HepG2 (cell line): Measurements from ENCODE around the gene RUSF1. TPM values are rescaled to one million over a fixed set of nuclear protein-coding genes. Genes with fewer than 3 reads are reported as not detected.

ENCODE experiments used
- ATAC-seq: fragments of 200-7000 bp; cut with Tn5 transposase; 3 replicates; pipeline ENCODE4 v1.9.1; 2020; ENCODE audit warnings: mild to moderate bottlenecking, moderate library complexity
- BruUV-seq: library from RNA; stranded (reverse); fragments of 400-500 nt; replicated peaks from 2 replicates; lab custom pipeline; 2021; lab: Mats Ljungman, UMichigan
- CTCF ChIA-PET: fragments of 300-600 bp; formaldehyde crosslinking; extraction: SDS; loops from one replicate; lab custom pipeline; 2021; ENCODE audit warnings: low total read pairs, inconsistent platforms, low intra/inter-chr PET ratio; lab: Yijun Ruan, JAX
- POLR2A ChIA-PET: fragments of 350-600 bp; sonication (Branson Sonifier 250); formaldehyde crosslinking; loops from one replicate; lab custom pipeline; 2020; ENCODE audit warnings: antibody characterized with exemption, inconsistent platforms; lab: Yijun Ruan, JAX
- DNase-seq: peaks from one replicate; pipeline ENCODE4 v3.0.0-alpha.2; 2015; ENCODE audit warnings: low spot score
- FAIRE-seq: peaks from 3 replicates; lab custom pipeline; 2011; peaks lifted over from hg19 to GRCh38; lab: Jason Lieb, UNC
- H2AFZ ChIP-seq: one replicate; pipeline ENCODE4 v1.6.1; 2011; ENCODE audit warnings: low read length, inconsistent platforms
- H3K27ac ChIP-seq: fragments of 300-600 bp; 3 replicates; pipeline ENCODE4 v1.8.0; 2011; ENCODE audit warnings: mixed run types, mild to moderate bottlenecking, mixed read lengths, low read length, inconsistent platforms; ENCODE audit not compliant: insufficient read depth; ENCODE audit errors: extremely low read length
- H3K27me3 ChIP-seq, 2 experiments: fragments of 200-600 bp in 1 of 2; 2 replicates in 1 of 2; 3 replicates in 1 of 2; pipeline versions ENCODE4 v1.6.0 to v1.8.0; 2011; ENCODE audit warnings: low read length in 2 of 2, mild to moderate bottlenecking in 2 of 2, moderate library complexity in 2 of 2, inconsistent platforms in 1 of 2; ENCODE audit not compliant: insufficient read depth in 2 of 2, control insufficient read depth in 1 of 2
- H3K36me3 ChIP-seq, 2 experiments: fragments of 200-600 bp in 1 of 2; replicated peaks in 1 of 2; 2 replicates in 1 of 2; 3 replicates in 1 of 2; pipeline versions ENCODE4 v1.5.1 to v1.8.0; 2011; ENCODE audit warnings: low read length in 2 of 2, inconsistent platforms in 1 of 2; ENCODE audit not compliant: insufficient read depth in 2 of 2, control insufficient read depth in 1 of 2
- H3K4me1 ChIP-seq: 2 replicates; pipeline ENCODE4 v1.5.1; 2012; ENCODE audit warnings: low read length, inconsistent platforms; ENCODE audit not compliant: insufficient read depth
- H3K4me2 ChIP-seq: 2 replicates; pipeline ENCODE4 v1.6.0; 2011; ENCODE audit warnings: low read depth, low read length, inconsistent platforms
- H3K4me3 ChIP-seq, 3 experiments: fragments of 200-600 bp in 1 of 3; sonication (generic), shearing (Covaris generic) in 1 of 3; replicated peaks in 1 of 3; 2 replicates each; pipeline ENCODE4 v1.5.1; 2011 to 2016; ENCODE audit warnings: low read length in 3 of 3, inconsistent platforms in 2 of 3, low read depth in 2 of 3, mild to moderate bottlenecking in 2 of 3, control low read depth in 1 of 3, mixed read lengths in 1 of 3; ENCODE audit not compliant: insufficient read depth in 1 of 3
- H3K79me2 ChIP-seq: one replicate; pipeline ENCODE4 v1.6.1; 2011; ENCODE audit warnings: low read length, inconsistent platforms; ENCODE audit not compliant: insufficient read depth
- H3K9ac ChIP-seq: 2 replicates; pipeline ENCODE4 v1.6.0; 2011; ENCODE audit warnings: mild to moderate bottlenecking, low read depth, low read length, inconsistent platforms; ENCODE audit not compliant: insufficient read depth
- H3K9me3 ChIP-seq: 2 replicates; pipeline ENCODE4 v1.5.1; 2012; ENCODE audit warnings: mild to moderate bottlenecking, low read length
- H4K20me1 ChIP-seq: 2 replicates; pipeline ENCODE4 v1.6.0; 2011; ENCODE audit warnings: inconsistent platforms, mild to moderate bottlenecking, low read length, moderate library complexity; ENCODE audit not compliant: insufficient read depth
- ATF1 ChIP-seq: IDR thresholded peaks from 2 replicates; pipeline ENCODE4 v1.6.1; 2016; ENCODE audit warnings: mild to moderate bottlenecking, control low read depth
- BRCA1 ChIP-seq: sonication (generic); formaldehyde crosslinking; IDR thresholded peaks from 2 replicates; pipeline ENCODE4 v1.4.0; 2020; ENCODE audit warnings: missing genetic modification reagents
- CBFB ChIP-seq: sonication (generic); formaldehyde crosslinking; IDR thresholded peaks from 2 replicates; pipeline ENCODE4 v1.4.0; 2020; ENCODE audit warnings: missing genetic modification reagents
- HDAC1 ChIP-seq: sonication (generic); formaldehyde crosslinking; IDR thresholded peaks from 2 replicates; pipeline ENCODE4 v1.5.1; 2020; ENCODE audit warnings: mild to moderate bottlenecking, missing genetic modification reagents
- LBX2 ChIP-seq: sonication (generic); formaldehyde crosslinking; IDR thresholded peaks from 2 replicates; pipeline ENCODE4 v1.5.0; 2020; ENCODE audit warnings: missing genetic modification reagents, mild to moderate bottlenecking, borderline replicate concordance
- POLR2A ChIP-seq, 2 experiments: IDR thresholded peaks; 2 replicates each; pipeline ENCODE4 v1.6.1; 2011; ENCODE audit warnings: low read depth in 2 of 2, low read length in 2 of 2, mild to moderate bottlenecking in 1 of 2, moderate library complexity in 1 of 2; ENCODE audit not compliant: insufficient read depth in 1 of 2
- PRDM4 ChIP-seq: sonication (generic); formaldehyde crosslinking; IDR thresholded peaks from 2 replicates; pipeline ENCODE4 v1.9.0; 2021; ENCODE audit warnings: missing genetic modification reagents, borderline replicate concordance
- SRSF9 ChIP-seq: fragments of 200-400 bp; formaldehyde crosslinking; IDR thresholded peaks from 2 replicates; pipeline ENCODE4 v1.6.1; 2018; ENCODE audit warnings: borderline replicate concordance, mild to moderate bottlenecking, low read depth, low read length; ENCODE audit not compliant: insufficient read depth, poor library complexity, severe bottlenecking
- SRY ChIP-seq: sonication (generic); formaldehyde crosslinking; IDR thresholded peaks from 2 replicates; pipeline ENCODE4 v1.8.0; 2022; ENCODE audit warnings: mild to moderate bottlenecking, missing genetic modification reagents
- ZBTB25 ChIP-seq: IDR thresholded peaks from 2 replicates; pipeline ENCODE4 v1.6.1; 2018; ENCODE audit warnings: missing genetic modification reagents
- ZFX ChIP-seq: sonication (generic); formaldehyde crosslinking; IDR thresholded peaks from 2 replicates; pipeline ENCODE4 v1.4.0; 2020; ENCODE audit warnings: mild to moderate bottlenecking, low read depth, missing genetic modification reagents, moderate library complexity
- ZNF264 ChIP-seq: sonication (generic); formaldehyde crosslinking; IDR thresholded peaks from 2 replicates; pipeline ENCODE4 v1.4.0; 2020; ENCODE audit warnings: missing genetic modification reagents
- WGBS: methylation state at CpG from one replicate; pipeline ENCODE4 v1.1.6; 2017; ENCODE audit warnings: low lambda C conversion rate; 5-methylcytosine and 5-hydroxymethylcytosine counted together
- in situ Hi-C: cut with HindIII; loops from 2 replicates; pipeline ENCODE4 v1.10.0; 2017; ENCODE audit warnings: low pct_unique_long_range_greater_than_20kb; ENCODE audit not compliant: extremely low pct_ligation_motif_present
- intact Hi-C: fragments of 100-400 bp; cut with micrococcal nuclease; formaldehyde crosslinking; loops from one replicate; pipeline ENCODE4 v1.10.0; 2022; ENCODE audit not compliant: unreplicated experiment
- polyA plus RNA-seq, 8 experiments: library from polyadenylated mRNA; depleted of rRNA in 3 of 8; stranded (reverse) in 7 of 8; unstranded in 1 of 8; fragments of >200 nt; fragmentation: Illumina TruSeq in 4 of 8; extraction: Trizol in 4 of 8; gene quantifications; 2 replicates each; pipeline versions ENCODE4 v1.2.1 to v1.2.3, GENCODE V29; 2011 to 2016; ENCODE audit warnings: low read depth in 4 of 8, missing spikeins in 1 of 8, mixed read lengths in 1 of 8; ENCODE audit not compliant: insufficient read depth in 1 of 8
- total RNA-seq, 5 experiments: library from RNA; depleted of rRNA; stranded (reverse); fragments of >200 nt; fragmentation: Illumina TruSeq; extraction: Trizol; gene quantifications; 2 replicates each; pipeline ENCODE4 v1.2.3, GENCODE V29; 2016; ENCODE audit warnings: low read depth in 1 of 5
- TF ChIP-seq, protein P1 (sequence below): sonication (generic); formaldehyde crosslinking; IDR thresholded peaks from 2 replicates; pipeline ENCODE4 v1.5.1; 2020; ENCODE audit warnings: mild to moderate bottlenecking, missing genetic modification reagents, borderline replicate concordance
- TF ChIP-seq, protein P2 (sequence below): IDR thresholded peaks from 2 replicates; pipeline ENCODE4 v1.6.1; 2016; ENCODE audit warnings: mild to moderate bottlenecking, missing biosample characterization, missing genetic modification reagents

RUSF1 gene
- total and polyA plus RNA-seq, 2 of the 13 experiments (the other 11 are each of a cell fraction or from before 2014, with no cell fraction given): 40.8 to 50.2 TPM

- TF ChIP-seq SRY (CRISPR knock-in tag): 0 out of 2 replicates have a peak, but pooled peaks have one; percentile 7
- peak; percentile 88 for TF ChIP-seq LBX2 (CRISPR knock-in tag)
- TF ChIP-seq HDAC1 (CRISPR knock-in tag): no peak
- TF ChIP-seq, protein P1, sequence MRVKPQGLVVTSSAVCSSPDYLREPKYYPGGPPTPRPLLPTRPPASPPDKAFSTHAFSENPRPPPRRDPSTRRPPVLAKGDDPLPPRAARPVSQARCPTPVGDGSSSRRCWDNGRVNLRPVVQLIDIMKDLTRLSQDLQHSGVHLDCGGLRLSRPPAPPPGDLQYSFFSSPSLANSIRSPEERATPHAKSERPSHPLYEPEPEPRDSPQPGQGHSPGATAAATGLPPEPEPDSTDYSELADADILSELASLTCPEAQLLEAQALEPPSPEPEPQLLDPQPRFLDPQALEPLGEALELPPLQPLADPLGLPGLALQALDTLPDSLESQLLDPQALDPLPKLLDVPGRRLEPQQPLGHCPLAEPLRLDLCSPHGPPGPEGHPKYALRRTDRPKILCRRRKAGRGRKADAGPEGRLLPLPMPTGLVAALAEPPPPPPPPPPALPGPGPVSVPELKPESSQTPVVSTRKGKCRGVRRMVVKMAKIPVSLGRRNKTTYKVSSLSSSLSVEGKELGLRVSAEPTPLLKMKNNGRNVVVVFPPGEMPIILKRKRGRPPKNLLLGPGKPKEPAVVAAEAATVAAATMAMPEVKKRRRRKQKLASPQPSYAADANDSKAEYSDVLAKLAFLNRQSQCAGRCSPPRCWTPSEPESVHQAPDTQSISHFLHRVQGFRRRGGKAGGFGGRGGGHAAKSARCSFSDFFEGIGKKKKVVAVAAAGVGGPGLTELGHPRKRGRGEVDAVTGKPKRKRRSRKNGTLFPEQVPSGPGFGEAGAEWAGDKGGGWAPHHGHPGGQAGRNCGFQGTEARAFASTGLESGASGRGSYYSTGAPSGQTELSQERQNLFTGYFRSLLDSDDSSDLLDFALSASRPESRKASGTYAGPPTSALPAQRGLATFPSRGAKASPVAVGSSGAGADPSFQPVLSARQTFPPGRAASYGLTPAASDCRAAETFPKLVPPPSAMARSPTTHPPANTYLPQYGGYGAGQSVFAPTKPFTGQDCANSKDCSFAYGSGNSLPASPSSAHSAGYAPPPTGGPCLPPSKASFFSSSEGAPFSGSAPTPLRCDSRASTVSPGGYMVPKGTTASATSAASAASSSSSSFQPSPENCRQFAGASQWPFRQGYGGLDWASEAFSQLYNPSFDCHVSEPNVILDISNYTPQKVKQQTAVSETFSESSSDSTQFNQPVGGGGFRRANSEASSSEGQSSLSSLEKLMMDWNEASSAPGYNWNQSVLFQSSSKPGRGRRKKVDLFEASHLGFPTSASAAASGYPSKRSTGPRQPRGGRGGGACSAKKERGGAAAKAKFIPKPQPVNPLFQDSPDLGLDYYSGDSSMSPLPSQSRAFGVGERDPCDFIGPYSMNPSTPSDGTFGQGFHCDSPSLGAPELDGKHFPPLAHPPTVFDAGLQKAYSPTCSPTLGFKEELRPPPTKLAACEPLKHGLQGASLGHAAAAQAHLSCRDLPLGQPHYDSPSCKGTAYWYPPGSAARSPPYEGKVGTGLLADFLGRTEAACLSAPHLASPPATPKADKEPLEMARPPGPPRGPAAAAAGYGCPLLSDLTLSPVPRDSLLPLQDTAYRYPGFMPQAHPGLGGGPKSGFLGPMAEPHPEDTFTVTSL (CRISPR knock-in tag): no peak
- 0 out of 2 replicates have a peak, but pooled peaks have one; percentile 4 for TF ChIP-seq ATF1
- 0 out of 2 replicates have a peak, but pooled peaks have one; percentile 28 for TF ChIP-seq ZNF264 (CRISPR knock-in tag)
- peak in 1 of 2 experiments; percentile 21; a peak in 1 of 4 replicates for TF ChIP-seq POLR2A (IDR thresholded peaks at IDR 0.05; ENCODE audit: insufficient read depth in 1 of 2, low read depth in 2 of 2, low read length in 2 of 2)
Observed at GRCh38 chr16:31507617-31507928, 618 bp downstream of the RUSF1 start (continued).

GRCh38 chr16:31505483-31505882 lies 2.7 kb downstream of the RUSF1 start:
- in situ Hi-C loops: no loop called here
- intact Hi-C loops: loop anchor here (5.0 kb wide), 1 partner anchor 367 kb away; the partner anchor contains the start of gene ZNF267
- H3K4me2 ChIP-seq: no peak overlapping the region
- H3K9me3 ChIP-seq: no peaks in the 10 kb centered on the region
- DNase-seq (no peak), FAIRE-seq (no peak), ATAC-seq (no peak)
- H3K4me1 ChIP-seq: peaks cover 63% of the 10 kb centered on the region
- no peak overlapping the region for H3K27ac ChIP-seq
- H3K79me2 ChIP-seq: peaks cover 18% of the 10 kb centered on the region
- no TSS peak for BruUV-seq
- no peak overlapping the region for H2AFZ ChIP-seq
- no peaks in the 10 kb centered on the region; a peak in 1 of 5 replicates for H3K27me3 ChIP-seq
- no peak overlapping the region for H3K4me3 ChIP-seq
- 99% methylated on average over 4 of the region's 4 CpGs for WGBS
- no peaks in the 10 kb centered on the region for H4K20me1 ChIP-seq
- no peak overlapping the region for H3K9ac ChIP-seq
- CTCF ChIA-PET: no interaction called here
- peaks cover 0 to 11% of the 10 kb centered on the region in 2 experiments; a peak in 2 of 5 replicates for H3K36me3 ChIP-seq
- POLR2A ChIA-PET: no interaction called here
- TF ChIP-seq, protein P2, sequence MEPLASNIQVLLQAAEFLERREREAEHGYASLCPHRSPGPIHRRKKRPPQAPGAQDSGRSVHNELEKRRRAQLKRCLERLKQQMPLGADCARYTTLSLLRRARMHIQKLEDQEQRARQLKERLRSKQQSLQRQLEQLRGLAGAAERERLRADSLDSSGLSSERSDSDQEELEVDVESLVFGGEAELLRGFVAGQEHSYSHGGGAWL (CRISPR knock-in tag): no peak
- no peak for TF ChIP-seq CBFB (CRISPR knock-in tag)
- TF ChIP-seq SRSF9: no peak
- no peak for TF ChIP-seq BRCA1 (CRISPR knock-in tag)
- TF ChIP-seq ZFX (CRISPR knock-in tag): no peak
- TF ChIP-seq PRDM4 (CRISPR knock-in tag): no peak
- no peak for TF ChIP-seq ZBTB25 (CRISPR knock-in tag)
